ENCODE data around the gene KCNK13. TPM values are rescaled to one million over a fixed set of nuclear protein-coding genes. Genes with fewer than 3 reads are reported as not detected.

KCNK13 gene
- total RNA-seq, 1 experiment from 2014 or later, result not detected

GRCh38 chr14:90188588-90188987 lies 126.8 kb downstream of the KCNK13 start:
- intact Hi-C loops (cut with micrococcal nuclease; ENCODE audit: unreplicated experiment) (no loop called here), in situ Hi-C loops (cut with HindIII; ENCODE audit: low pct_unique_long_range_greater_than_20kb, low sequenced_read_pairs) (no loop called here)
- ATAC-seq, result no peak
- Histone ChIP-seq H3K4me1 (ENCODE audit: control insufficient read depth, insufficient read depth, low read length) (no peaks in the 10 kb centered on the region), H3K4me3 (ENCODE audit: low read depth in 2 of 2, low read length in 2 of 2) (no peak overlapping the region), H3K9me3 (ENCODE audit: control insufficient read depth, insufficient read depth, low read depth, low read length) (no peaks in the 10 kb centered on the region), H3K27ac (ENCODE audit: low read length) (no peak overlapping the region), H3K27me3 (ENCODE audit: control insufficient read depth, insufficient read depth, low read length) (no peaks in the 10 kb centered on the region; the same call in 1 of the 2 replicates), H3K36me3 (ENCODE audit: control insufficient read depth, insufficient read depth, low read length) (no peaks in the 10 kb centered on the region)
- TF ChIP-seq POLR2AphosphoS5 (IDR thresholded peaks at IDR 0.05; ENCODE audit: low read depth, low read length) (no peak), REST (IDR thresholded peaks at IDR 0.05; ENCODE audit: insufficient read depth in 1 of 2, low read depth in 2 of 2, low read length in 1 of 2) (no peak), SIN3A (IDR thresholded peaks at IDR 0.05; ENCODE audit: borderline replicate concordance, insufficient read depth, low read depth, low read length) (no peak), CTCF (IDR thresholded peaks at IDR 0.05) (no peak), TCF7L2 (IDR thresholded peaks at IDR 0.05; ENCODE audit: low read depth, low read length) (no peak)
- no peak for DNase-seq (ENCODE audit: low read depth, low spot score)
- POLR2A ChIA-PET, result no interaction called here
- CTCF ChIA-PET, result no interaction called here
- no TSS peak for BruUV-seq (replicated peaks)

- CTCF ChIA-PET, result no interaction called here
- no TSS peak for BruUV-seq (replicated peaks)
- no peak for ATAC-seq
These were observed 129.4 kb downstream of the KCNK13 start for GRCh38 chr14:90191154-90191553.

More at GRCh38 chr14:90191154-90191553, 129.4 kb downstream of the KCNK13 start:
- Histone ChIP-seq H3K36me3 (ENCODE audit: control insufficient read depth, insufficient read depth, low read length) (no peaks in the 10 kb centered on the region), H3K27ac (ENCODE audit: low read length) (no peak overlapping the region), H3K4me1 (ENCODE audit: control insufficient read depth, insufficient read depth, low read length) (no peaks in the 10 kb centered on the region), H3K9me3 (ENCODE audit: control insufficient read depth, insufficient read depth, low read depth, low read length) (no peaks in the 10 kb centered on the region), H3K27me3 (ENCODE audit: control insufficient read depth, insufficient read depth, low read length) (no peaks in the 10 kb centered on the region), H3K4me3 (ENCODE audit: low read depth in 2 of 2, low read length in 2 of 2) (no peak overlapping the region)
- DNase-seq (ENCODE audit: low read depth, low spot score), result no peak
- POLR2A ChIA-PET, result no interaction called here
- intact Hi-C loops (cut with micrococcal nuclease; ENCODE audit: unreplicated experiment) (no loop called here), in situ Hi-C loops (cut with HindIII; ENCODE audit: low pct_unique_long_range_greater_than_20kb, low sequenced_read_pairs) (no loop called here)
- TF ChIP-seq TCF7L2 (IDR thresholded peaks at IDR 0.05; ENCODE audit: low read depth, low read length) (no peak), SIN3A (IDR thresholded peaks at IDR 0.05; ENCODE audit: borderline replicate concordance, insufficient read depth, low read depth, low read length) (no peak), CTCF (IDR thresholded peaks at IDR 0.05) (no peak), POLR2AphosphoS5 (IDR thresholded peaks at IDR 0.05; ENCODE audit: low read depth, low read length) (no peak), REST (IDR thresholded peaks at IDR 0.05; ENCODE audit: insufficient read depth in 1 of 2, low read depth in 2 of 2, low read length in 1 of 2) (no peak)

All from Panc1 (cell line).